Activated naive CD8-positive, alpha-beta T cell treated with anti-CD3 and anti-CD28 coated beads, Interleukin-2, amount 10 ng/mL, durations not matched to agents 7 days and 5 days (primary cell): ENCODE results near the gene MPZL1. TPM values are rescaled to one million over a fixed set of nuclear protein-coding genes. Genes with fewer than 3 reads are reported as not detected.
"Not testable (repeated sequence)": the region's sequence is repeated elsewhere in the genome, so short reads cannot be mapped to it uniquely, and the experiment has no call there.

Source experiments
- ATAC-seq: fragments of 150-1000 bp; cut with Tn5 transposase; one replicate; pipeline ENCODE4 v1.10.0; 2021; ENCODE audit warnings: low read depth, moderate library complexity
- POLR2A ChIA-PET: fragments of 350-600 bp; sonication (Branson Sonifier 250); formaldehyde crosslinking; loops from one replicate; lab custom pipeline; 2021; ENCODE audit warnings: antibody characterized with exemption; lab: Charles Lee
- DNase-seq: peaks from one replicate; pipeline ENCODE4 v3.0.0; 2021
- H3K27ac Mint-ChIP-seq: one replicate; pipeline ENCODE4 v1.8.0; 2022; ENCODE audit warnings: mild to moderate bottlenecking, mixed read lengths
- H3K27me3 Mint-ChIP-seq: one replicate; pipeline ENCODE4 v1.8.0; 2022; ENCODE audit warnings: mild to moderate bottlenecking, moderate library complexity, mixed read lengths
- H3K36me3 Mint-ChIP-seq: one replicate; pipeline ENCODE4 v1.8.0; 2021; ENCODE audit warnings: mild to moderate bottlenecking, mixed read lengths
- H3K4me1 Mint-ChIP-seq: one replicate; pipeline ENCODE4 v1.8.0; 2021; ENCODE audit warnings: mixed read lengths
- H3K4me3 Mint-ChIP-seq: one replicate; pipeline ENCODE4 v1.8.0; 2022; ENCODE audit warnings: mild to moderate bottlenecking, moderate library complexity, mixed read lengths
- H3K9me3 Mint-ChIP-seq: one replicate; pipeline ENCODE4 v1.8.0; 2021; ENCODE audit warnings: mixed read lengths
- total RNA-seq, 2 experiments: library from RNA; stranded (reverse); gene quantifications; one replicate each; pipeline ENCODE4 v1.2.3, GENCODE V29; 2021

The MPZL1 gene
- total RNA-seq, 2 experiments from 2014 or later, result 8.5 to 9.3 TPM

DNA sequence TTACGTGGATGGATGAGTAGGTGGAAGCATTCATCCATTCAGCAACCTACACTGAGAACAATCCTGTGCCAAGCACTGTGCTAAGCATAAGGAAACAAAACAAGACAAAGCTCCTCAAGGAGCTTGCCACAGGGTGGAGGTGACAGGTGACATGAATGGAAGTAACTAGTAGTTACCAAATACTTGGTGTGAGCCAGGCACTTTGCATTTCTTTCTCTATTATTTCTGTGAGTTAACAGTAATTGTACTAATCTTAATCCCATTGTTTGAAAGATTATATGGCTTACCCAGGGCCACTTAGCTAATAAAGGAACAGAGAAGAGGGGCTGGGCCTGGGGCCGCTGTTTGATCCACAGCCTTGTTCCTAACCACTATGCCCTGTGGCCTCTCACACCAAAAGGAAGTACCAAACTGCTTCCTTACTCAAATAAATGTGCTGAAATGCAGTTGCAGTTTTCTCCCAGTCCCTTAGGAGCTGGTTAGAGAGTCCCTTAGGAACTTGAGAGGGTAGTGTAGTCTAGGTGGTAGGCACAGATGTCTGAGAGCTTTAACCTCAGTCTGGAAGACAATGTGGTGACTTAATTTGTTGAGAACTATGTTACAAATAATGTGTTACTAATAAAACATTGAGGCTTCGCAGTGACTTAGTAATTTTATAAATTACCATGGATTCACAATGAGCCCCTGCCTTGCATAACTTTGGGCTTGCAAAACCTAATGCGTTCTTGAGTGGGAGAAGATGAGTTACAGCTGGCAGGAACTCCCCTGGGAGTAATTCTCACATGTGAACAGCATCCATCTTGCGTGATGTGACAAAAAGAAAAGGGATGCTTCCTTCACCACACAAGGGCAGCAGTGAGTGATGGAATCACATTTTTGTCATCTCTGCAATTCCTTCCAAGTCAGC lies 69.8 kb downstream of the MPZL1 start:
- no peak for ATAC-seq
- Mint-ChIP-seq H3K4me3 (no peak overlapping the region), H3K27ac (no peak overlapping the region)

GRCh38 chr1:167792188-167792565 lies 70.4 kb downstream of the MPZL1 start:
- no peaks in the 10 kb centered on the region for H3K27me3 Mint-ChIP-seq
- H3K36me3 Mint-ChIP-seq, result peaks cover 9% of the 10 kb centered on the region
- H3K9me3 Mint-ChIP-seq, result no peaks in the 10 kb centered on the region
- POLR2A ChIA-PET, result no interaction called here
- H3K4me1 Mint-ChIP-seq, result peaks cover 7% of the 10 kb centered on the region
- no peak for ATAC-seq
- H3K4me3 Mint-ChIP-seq, result no peak overlapping the region
- DNase-seq, result no peak
- H3K27ac Mint-ChIP-seq, result no peak overlapping the region

More for the DNA sequence above, 69.8 kb downstream of the MPZL1 start:
- POLR2A ChIA-PET, result no interaction called here
- peaks cover 3% of the 10 kb centered on the region for H3K4me1 Mint-ChIP-seq
- H3K9me3 Mint-ChIP-seq, result no peaks in the 10 kb centered on the region
- peaks cover 9% of the 10 kb centered on the region for H3K36me3 Mint-ChIP-seq
- no peaks in the 10 kb centered on the region for H3K27me3 Mint-ChIP-seq
- DNase-seq, result no peak

DNA sequence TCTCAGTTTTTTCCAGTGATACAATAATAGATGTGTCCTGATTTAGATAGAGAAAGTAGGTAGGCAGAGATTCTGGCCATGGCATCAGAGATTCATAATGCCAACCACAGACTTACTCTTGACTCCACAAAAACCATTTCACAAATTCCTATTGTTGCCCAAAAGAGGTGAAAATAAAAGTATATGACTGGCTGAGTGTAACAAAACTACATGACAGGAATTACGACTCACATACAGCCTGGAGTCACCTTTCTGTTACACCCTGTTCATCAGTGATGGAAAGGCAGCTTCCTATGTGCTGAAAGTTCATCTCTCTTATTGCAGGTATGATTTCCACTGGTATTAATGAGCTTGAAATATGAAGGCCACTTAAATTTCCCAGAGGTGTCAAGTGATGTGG lies 72.3 kb downstream of the MPZL1 start:
- H3K36me3 Mint-ChIP-seq, result peaks cover 2% of the 10 kb centered on the region

GRCh38 chr1:167795810-167796740 lies 74.3 kb downstream of the MPZL1 start:
- H3K27me3 Mint-ChIP-seq, result no peaks in the 10 kb centered on the region
- POLR2A ChIA-PET, result no interaction called here
- H3K9me3 Mint-ChIP-seq, result no peaks in the 10 kb centered on the region
- H3K36me3 Mint-ChIP-seq, result peaks cover 2% of the 10 kb centered on the region
- H3K4me3 Mint-ChIP-seq, result no peak overlapping the region
- peaks cover 7% of the 10 kb centered on the region for H3K4me1 Mint-ChIP-seq
- H3K27ac Mint-ChIP-seq, result no peak overlapping the region
- DNase-seq, result no peak
- ATAC-seq, result no peak

More for the DNA sequence above, 72.3 kb downstream of the MPZL1 start:
- POLR2A ChIA-PET, result no interaction called here
- no peak overlapping the region for H3K27ac Mint-ChIP-seq
- no peak for DNase-seq
- H3K27me3 Mint-ChIP-seq, result no peaks in the 10 kb centered on the region
- H3K9me3 Mint-ChIP-seq, result no peaks in the 10 kb centered on the region
- H3K4me1 Mint-ChIP-seq, result peaks cover 7% of the 10 kb centered on the region
- ATAC-seq, result no peak
- H3K4me3 Mint-ChIP-seq, result no peak overlapping the region

GRCh38 chr1:167797015-167797414 lies 75.2 kb downstream of the MPZL1 start:
- POLR2A ChIA-PET, result interaction anchor here (0.7 kb wide), 1 partner anchor 59 kb away, joined by 4 read pairs; no protein-coding TSS in a partner anchor
- ATAC-seq, result peak; percentile 36

DNA sequence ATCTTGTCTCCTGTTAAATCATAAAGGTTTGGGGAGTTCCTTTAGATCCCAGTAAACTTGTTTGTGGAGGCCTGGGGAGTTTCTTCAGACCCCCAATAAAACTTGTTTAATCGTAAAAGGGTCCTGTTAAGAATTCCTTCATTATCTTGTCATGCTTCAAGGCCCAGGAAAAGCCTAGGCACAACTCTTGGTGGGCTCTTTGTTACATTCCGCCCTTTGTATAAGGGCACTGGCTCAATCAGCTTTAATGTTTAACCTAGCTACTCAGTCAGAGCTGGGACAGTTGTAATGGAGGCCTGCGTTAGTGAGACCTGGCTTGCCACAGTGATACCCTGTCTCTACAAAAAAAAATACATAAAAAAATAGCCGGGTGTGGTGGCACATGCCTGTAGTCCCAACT lies 77.2 kb downstream of the MPZL1 start:
- no peaks in the 10 kb centered on the region for H3K9me3 Mint-ChIP-seq
- POLR2A ChIA-PET, result no interaction called here
- DNase-seq, result no peak
- ATAC-seq, result no peak
- H3K27me3 Mint-ChIP-seq, result no peaks in the 10 kb centered on the region
- H3K4me1 Mint-ChIP-seq, result peaks cover 8% of the 10 kb centered on the region
- no peak overlapping the region for H3K27ac Mint-ChIP-seq
- H3K36me3 Mint-ChIP-seq, result no peaks in the 10 kb centered on the region
- H3K4me3 Mint-ChIP-seq, result no peak overlapping the region

More at GRCh38 chr1:167797015-167797414, 75.2 kb downstream of the MPZL1 start:
- no peak overlapping the region for H3K4me3 Mint-ChIP-seq
- H3K36me3 Mint-ChIP-seq, result peaks cover 2% of the 10 kb centered on the region
- H3K27ac Mint-ChIP-seq, result no peak overlapping the region
- no peaks in the 10 kb centered on the region for H3K9me3 Mint-ChIP-seq
- peaks cover 6% of the 10 kb centered on the region for H3K4me1 Mint-ChIP-seq
- no peaks in the 10 kb centered on the region for H3K27me3 Mint-ChIP-seq
- DNase-seq, result no peak

- no peak overlapping the region for H3K4me3 Mint-ChIP-seq
- H3K36me3 Mint-ChIP-seq, result no peaks in the 10 kb centered on the region
- H3K9me3 Mint-ChIP-seq, result no peaks in the 10 kb centered on the region
- POLR2A ChIA-PET, result no interaction called here
- H3K27ac Mint-ChIP-seq, result no peak overlapping the region
- ATAC-seq, result no peak
- no peaks in the 10 kb centered on the region for H3K27me3 Mint-ChIP-seq
- DNase-seq, result no peak
- H3K4me1 Mint-ChIP-seq, result peaks cover 16% of the 10 kb centered on the region
These were observed 78.0 kb downstream of the MPZL1 start for GRCh38 chr1:167799747-167800146.

DNA sequence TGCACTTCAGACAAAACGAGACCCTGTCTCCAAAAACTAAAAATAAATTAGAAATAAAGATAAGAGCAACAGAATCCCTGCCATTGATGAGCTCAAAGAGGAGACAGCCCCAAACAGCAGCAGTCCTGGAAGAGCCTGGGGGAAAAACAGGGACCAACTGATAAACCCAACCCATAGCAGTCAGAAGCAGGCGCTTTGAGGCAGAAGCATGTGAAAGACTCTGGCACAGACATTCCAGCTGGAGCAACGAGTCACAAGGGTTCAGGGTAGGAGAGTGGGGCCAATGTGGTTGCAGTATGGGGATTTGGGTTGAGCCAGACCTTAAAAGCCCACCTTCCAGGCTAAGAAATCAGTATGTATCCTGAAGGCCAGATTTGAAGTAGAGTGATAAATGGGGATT lies 78.5 kb downstream of the MPZL1 start:
- Mint-ChIP-seq H3K4me1 (peaks cover 21% of the 10 kb centered on the region), H3K27ac (no peak overlapping the region), H3K36me3 (no peaks in the 10 kb centered on the region), H3K27me3 (no peaks in the 10 kb centered on the region), H3K9me3 (no peaks in the 10 kb centered on the region), H3K4me3 (no peak overlapping the region)
- DNase-seq, result no peak
- no peak for ATAC-seq
- POLR2A ChIA-PET, result no interaction called here

DNA sequence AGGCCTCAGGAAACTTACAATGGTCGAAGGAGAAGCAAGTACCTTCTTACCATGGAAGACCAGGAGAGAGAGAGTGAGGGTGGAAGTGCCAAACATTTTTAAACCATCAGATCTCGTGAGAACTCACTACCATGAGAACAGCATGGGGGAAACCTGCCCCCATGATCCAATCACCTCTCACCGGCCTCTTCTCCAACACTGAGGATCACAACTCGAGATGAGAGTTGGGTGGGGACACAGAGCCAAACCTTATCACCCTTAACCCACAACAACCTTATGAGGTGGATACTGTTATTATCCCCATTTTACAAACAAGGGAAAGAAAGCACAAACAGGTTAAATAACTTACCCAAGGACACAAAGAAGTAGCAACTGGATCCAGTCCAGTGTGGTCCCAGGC lies 80.5 kb downstream of the MPZL1 start:
- no peaks in the 10 kb centered on the region for H3K36me3 Mint-ChIP-seq
- H3K27ac Mint-ChIP-seq, result no peak overlapping the region
- no peak for ATAC-seq
- DNase-seq, result no peak
- H3K4me3 Mint-ChIP-seq, result no peak overlapping the region
- H3K27me3 Mint-ChIP-seq, result no peaks in the 10 kb centered on the region
- H3K4me1 Mint-ChIP-seq, result peaks cover 22% of the 10 kb centered on the region
- no peaks in the 10 kb centered on the region for H3K9me3 Mint-ChIP-seq
- POLR2A ChIA-PET, result no interaction called here

DNA sequence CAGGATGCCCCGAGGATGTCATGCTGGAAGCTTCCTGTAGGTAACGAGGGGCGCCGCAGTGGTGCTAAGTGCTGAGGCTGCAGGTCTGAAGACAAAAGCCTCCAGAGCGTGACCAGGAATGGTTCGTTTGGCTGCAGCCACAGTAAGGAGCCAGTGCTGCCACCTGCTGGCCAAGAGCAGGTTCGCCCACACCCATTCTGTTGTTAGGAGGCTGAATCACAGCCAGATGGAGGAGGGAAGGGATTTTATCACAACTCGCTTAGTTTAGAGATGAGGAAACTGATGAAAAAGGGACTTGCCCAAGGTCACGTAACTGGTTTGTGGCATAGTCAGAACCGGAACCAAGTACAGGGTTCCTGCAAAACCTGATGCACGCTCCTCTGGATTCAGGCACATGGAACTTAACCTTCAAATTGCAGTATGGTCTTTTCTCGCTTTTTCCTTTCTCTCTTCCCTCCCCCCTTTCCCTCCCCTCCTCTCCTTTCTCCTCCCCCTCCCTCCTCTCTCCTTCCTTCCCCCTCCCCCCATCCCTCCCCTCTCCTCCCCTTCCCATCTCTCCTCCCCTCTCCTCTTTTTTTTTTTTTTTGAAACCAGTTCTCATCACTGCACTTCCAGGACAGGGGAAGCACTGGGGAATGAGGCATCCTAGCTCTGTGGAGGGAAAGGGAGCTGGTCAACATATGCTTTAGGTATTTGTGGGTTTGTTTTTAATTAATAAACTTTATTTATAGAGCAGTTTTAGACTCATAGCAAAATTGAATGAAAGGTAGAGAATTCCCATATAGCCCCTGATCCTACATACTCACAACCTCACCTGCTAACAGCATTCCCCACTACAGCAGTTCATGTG lies 81.8 kb downstream of the MPZL1 start:
- ATAC-seq (peak; percentile 87), DNase-seq (peak; percentile 87)
- Mint-ChIP-seq H3K27ac (peak overlapping the region; percentile 57), H3K9me3 (no peaks in the 10 kb centered on the region), H3K27me3 (no peaks in the 10 kb centered on the region), H3K36me3 (no peaks in the 10 kb centered on the region), H3K4me3 (peak overlapping the region; percentile 63), H3K4me1 (peaks cover 26% of the 10 kb centered on the region)
- POLR2A ChIA-PET, result interaction anchor here (0.5 kb wide), 1 partner anchor 36 kb away, joined by 4 read pairs; no protein-coding TSS in a partner anchor

- DNase-seq (no peak), ATAC-seq (peak; percentile 78)
- peaks cover 1% of the 10 kb centered on the region for H3K9me3 Mint-ChIP-seq
- H3K27me3 Mint-ChIP-seq, result no peaks in the 10 kb centered on the region
- H3K36me3 Mint-ChIP-seq, result no peaks in the 10 kb centered on the region
- POLR2A ChIA-PET, result no interaction called here
- peak overlapping the region; percentile 72 for H3K27ac Mint-ChIP-seq
- peaks cover 28% of the 10 kb centered on the region for H3K4me1 Mint-ChIP-seq
- H3K4me3 Mint-ChIP-seq, result peak overlapping the region; percentile 50
These were observed 83.3 kb downstream of the MPZL1 start for GRCh38 chr1:167805041-167805556.

DNA sequence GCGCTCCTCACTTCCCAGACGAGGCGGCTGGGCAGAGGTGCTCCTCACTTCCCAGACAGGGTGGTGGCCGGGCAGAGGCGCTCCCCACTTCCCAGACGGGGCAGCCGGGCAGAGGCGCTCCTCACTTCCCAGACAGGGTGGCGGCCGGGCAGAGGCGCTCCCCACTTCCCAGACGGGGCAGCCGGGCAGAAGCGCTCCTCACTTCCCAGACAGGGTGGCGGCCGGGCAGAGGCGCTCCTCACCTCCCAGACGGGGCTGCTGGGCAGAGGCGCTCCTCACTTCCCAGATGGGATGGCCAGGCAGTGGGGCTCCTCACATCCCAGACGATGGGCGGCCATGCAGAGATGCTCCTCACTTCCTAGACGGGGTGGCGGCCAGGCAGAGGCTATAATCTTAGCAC lies 84.5 kb downstream of the MPZL1 start:
- H3K36me3 Mint-ChIP-seq, DNase-seq, ATAC-seq, H3K4me3 Mint-ChIP-seq, POLR2A ChIA-PET, H3K27ac Mint-ChIP-seq, H3K9me3 Mint-ChIP-seq, H3K27me3 Mint-ChIP-seq: not testable (repeated sequence)
- H3K4me1 Mint-ChIP-seq, result peaks cover 28% of the 10 kb centered on the region
